Head of caudate nucleus (tissue), 42 donors: Measurements from ENCODE around the gene MX1.

Experiments used
- DNase-seq, 42 donors: peaks; one replicate each; pipeline versions ENCODE4 v3.0.0 to v3.0.0-alpha.2; 2020 to 2021; ENCODE audit warnings: mixed read lengths in 7 of 42
- intact Hi-C: fragments of 100-400 bp; cut with DNase I; formaldehyde crosslinking; loops from one replicate; pipeline ENCODE4 v1.15.0; 2022

Gene MX1

GRCh38 chr21:41479686-41480085 is 53.6 kb downstream of the MX1 start:
- no peak for DNase-seq
- intact Hi-C loops = no loop called here

GRCh38 chr21:41480086-41480690 is 54.1 kb downstream of the MX1 start:
- intact Hi-C loops = no loop called here
- DNase-seq = no peak

- no peak for DNase-seq
- intact Hi-C loops = no loop called here
Observed at GRCh38 chr21:41481191-41481590, 55.2 kb downstream of the MX1 start.

- DNase-seq = no peak
- intact Hi-C loops = no loop called here
Observed at GRCh38 chr21:41482301-41482700, 56.3 kb downstream of the MX1 start.

- intact Hi-C loops = no loop called here
Observed at GRCh38 chr21:41482980-41483379, 56.9 kb downstream of the MX1 start.

GRCh38 chr21:41483415-41483814 is 57.4 kb downstream of the MX1 start:
- intact Hi-C loops = no loop called here
- no peak for DNase-seq

More at GRCh38 chr21:41482980-41483379, 56.9 kb downstream of the MX1 start:
- DNase-seq = no peak

GRCh38 chr21:41483973-41484372 is 57.9 kb downstream of the MX1 start:
- intact Hi-C loops = no loop called here
- no peak for DNase-seq

GRCh38 chr21:41487082-41487481 is 61.0 kb downstream of the MX1 start:
- intact Hi-C loops = no loop called here

GRCh38 chr21:41488080-41488479 is 62.0 kb downstream of the MX1 start:
- intact Hi-C loops = no loop called here
- no peak for DNase-seq

More at GRCh38 chr21:41487082-41487481, 61.0 kb downstream of the MX1 start:
- no peak for DNase-seq

- no peak for DNase-seq
- intact Hi-C loops = no loop called here
Observed at GRCh38 chr21:41489329-41489728, 63.3 kb downstream of the MX1 start.

- intact Hi-C loops = no loop called here
- DNase-seq = no peak
Observed at GRCh38 chr21:41490330-41490729, 64.3 kb downstream of the MX1 start.

- no peak for DNase-seq
- intact Hi-C loops = no loop called here
Observed at GRCh38 chr21:41491412-41491811, 65.4 kb downstream of the MX1 start.

- intact Hi-C loops = no loop called here
- no peak for DNase-seq
Observed at GRCh38 chr21:41494242-41494641, 68.2 kb downstream of the MX1 start.

- DNase-seq = no peak
- intact Hi-C loops = no loop called here
Observed at GRCh38 chr21:41497008-41497407, 71.0 kb downstream of the MX1 start.

GRCh38 chr21:41497788-41498187 is 71.7 kb downstream of the MX1 start:
- intact Hi-C loops = no loop called here
- no peak for DNase-seq

- no peak for DNase-seq
- intact Hi-C loops = no loop called here
Observed at GRCh38 chr21:41499920-41500319, 73.9 kb downstream of the MX1 start.

- intact Hi-C loops = no loop called here
- no peak for DNase-seq
Observed at GRCh38 chr21:41500363-41500762, 74.3 kb downstream of the MX1 start.

GRCh38 chr21:41500931-41501381 is 74.9 kb downstream of the MX1 start:
- intact Hi-C loops = no loop called here
- DNase-seq = no peak

- intact Hi-C loops = no loop called here
- no peak for DNase-seq
Observed at GRCh38 chr21:41501919-41502318, 75.9 kb downstream of the MX1 start.

- intact Hi-C loops = no loop called here
- DNase-seq = no peak
Observed at GRCh38 chr21:41503331-41503730, 77.3 kb downstream of the MX1 start.

GRCh38 chr21:41504030-41504429 is 78.0 kb downstream of the MX1 start:
- intact Hi-C loops = no loop called here

More at GRCh38 chr21:41504030-41504429, 78.0 kb downstream of the MX1 start:
- no peak for DNase-seq
